ENCODE results near the gene COL19A1. TPM values are rescaled to one million over a fixed set of nuclear protein-coding genes. Genes with fewer than 3 reads are reported as not detected.

Gene COL19A1
- total RNA-seq, 1 experiment from 2014 or later: not detected

DNA sequence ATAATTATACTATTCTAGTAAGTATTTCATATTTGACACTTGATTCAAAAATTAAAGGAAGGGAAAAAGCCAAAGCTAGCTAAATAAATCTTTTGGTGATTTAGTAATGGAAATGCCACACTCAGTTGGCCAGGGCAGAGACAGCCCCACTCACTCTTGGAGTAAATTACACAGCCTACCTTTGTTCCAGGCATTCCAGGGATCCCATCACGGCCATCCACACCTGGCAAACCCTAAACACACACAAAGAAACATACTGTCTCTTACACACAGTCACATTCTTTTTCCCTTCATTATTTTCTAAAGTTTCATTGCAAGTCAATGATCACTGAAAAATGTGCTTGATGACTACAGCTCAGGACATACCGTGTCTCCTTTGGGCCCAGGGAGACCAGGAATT is 388.4 kb downstream of the COL19A1 start:
- no peaks in the 10 kb centered on the region for H3K9me3 ChIP-seq (ENCODE audit: control insufficient read depth, insufficient read depth, low read depth, low read length)
- H3K4me1 ChIP-seq (ENCODE audit: control insufficient read depth, insufficient read depth, low read length): no peaks in the 10 kb centered on the region
- TF ChIP-seq, protein P1, sequence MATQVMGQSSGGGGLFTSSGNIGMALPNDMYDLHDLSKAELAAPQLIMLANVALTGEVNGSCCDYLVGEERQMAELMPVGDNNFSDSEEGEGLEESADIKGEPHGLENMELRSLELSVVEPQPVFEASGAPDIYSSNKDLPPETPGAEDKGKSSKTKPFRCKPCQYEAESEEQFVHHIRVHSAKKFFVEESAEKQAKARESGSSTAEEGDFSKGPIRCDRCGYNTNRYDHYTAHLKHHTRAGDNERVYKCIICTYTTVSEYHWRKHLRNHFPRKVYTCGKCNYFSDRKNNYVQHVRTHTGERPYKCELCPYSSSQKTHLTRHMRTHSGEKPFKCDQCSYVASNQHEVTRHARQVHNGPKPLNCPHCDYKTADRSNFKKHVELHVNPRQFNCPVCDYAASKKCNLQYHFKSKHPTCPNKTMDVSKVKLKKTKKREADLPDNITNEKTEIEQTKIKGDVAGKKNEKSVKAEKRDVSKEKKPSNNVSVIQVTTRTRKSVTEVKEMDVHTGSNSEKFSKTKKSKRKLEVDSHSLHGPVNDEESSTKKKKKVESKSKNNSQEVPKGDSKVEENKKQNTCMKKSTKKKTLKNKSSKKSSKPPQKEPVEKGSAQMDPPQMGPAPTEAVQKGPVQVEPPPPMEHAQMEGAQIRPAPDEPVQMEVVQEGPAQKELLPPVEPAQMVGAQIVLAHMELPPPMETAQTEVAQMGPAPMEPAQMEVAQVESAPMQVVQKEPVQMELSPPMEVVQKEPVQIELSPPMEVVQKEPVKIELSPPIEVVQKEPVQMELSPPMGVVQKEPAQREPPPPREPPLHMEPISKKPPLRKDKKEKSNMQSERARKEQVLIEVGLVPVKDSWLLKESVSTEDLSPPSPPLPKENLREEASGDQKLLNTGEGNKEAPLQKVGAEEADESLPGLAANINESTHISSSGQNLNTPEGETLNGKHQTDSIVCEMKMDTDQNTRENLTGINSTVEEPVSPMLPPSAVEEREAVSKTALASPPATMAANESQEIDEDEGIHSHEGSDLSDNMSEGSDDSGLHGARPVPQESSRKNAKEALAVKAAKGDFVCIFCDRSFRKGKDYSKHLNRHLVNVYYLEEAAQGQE (IDR thresholded peaks at IDR 0.05; ENCODE audit: insufficient read depth in 1 of 2, low read depth in 2 of 2, low read length in 1 of 2): no peak
- TF ChIP-seq TCF7L2 (IDR thresholded peaks at IDR 0.05; ENCODE audit: low read depth, low read length): no peak
- no peak for TF ChIP-seq POLR2AphosphoS5 (IDR thresholded peaks at IDR 0.05; ENCODE audit: low read depth, low read length)
- TF ChIP-seq, protein P2, sequence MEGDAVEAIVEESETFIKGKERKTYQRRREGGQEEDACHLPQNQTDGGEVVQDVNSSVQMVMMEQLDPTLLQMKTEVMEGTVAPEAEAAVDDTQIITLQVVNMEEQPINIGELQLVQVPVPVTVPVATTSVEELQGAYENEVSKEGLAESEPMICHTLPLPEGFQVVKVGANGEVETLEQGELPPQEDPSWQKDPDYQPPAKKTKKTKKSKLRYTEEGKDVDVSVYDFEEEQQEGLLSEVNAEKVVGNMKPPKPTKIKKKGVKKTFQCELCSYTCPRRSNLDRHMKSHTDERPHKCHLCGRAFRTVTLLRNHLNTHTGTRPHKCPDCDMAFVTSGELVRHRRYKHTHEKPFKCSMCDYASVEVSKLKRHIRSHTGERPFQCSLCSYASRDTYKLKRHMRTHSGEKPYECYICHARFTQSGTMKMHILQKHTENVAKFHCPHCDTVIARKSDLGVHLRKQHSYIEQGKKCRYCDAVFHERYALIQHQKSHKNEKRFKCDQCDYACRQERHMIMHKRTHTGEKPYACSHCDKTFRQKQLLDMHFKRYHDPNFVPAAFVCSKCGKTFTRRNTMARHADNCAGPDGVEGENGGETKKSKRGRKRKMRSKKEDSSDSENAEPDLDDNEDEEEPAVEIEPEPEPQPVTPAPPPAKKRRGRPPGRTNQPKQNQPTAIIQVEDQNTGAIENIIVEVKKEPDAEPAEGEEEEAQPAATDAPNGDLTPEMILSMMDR (IDR thresholded peaks at IDR 0.05): no peak
- TF ChIP-seq SIN3A (IDR thresholded peaks at IDR 0.05; ENCODE audit: borderline replicate concordance, insufficient read depth, low read depth, low read length): no peak
- peaks cover 3% of the 10 kb centered on the region; the same call in 1 of the 2 replicates for H3K27me3 ChIP-seq (ENCODE audit: control insufficient read depth, insufficient read depth, low read length)
- ChIA-PET CTCF (no interaction called here), POLR2A (no interaction called here)
- no peak overlapping the region for H3K27ac ChIP-seq (ENCODE audit: low read length)
- intact Hi-C loops (cut with micrococcal nuclease; ENCODE audit: unreplicated experiment) (no loop called here), in situ Hi-C loops (cut with HindIII; ENCODE audit: low pct_unique_long_range_greater_than_20kb, low sequenced_read_pairs) (no loop called here)
- BruUV-seq (replicated peaks): no TSS peak
- ATAC-seq (no peak), DNase-seq (ENCODE audit: low read depth, low spot score) (no peak)
- H3K4me3 ChIP-seq (ENCODE audit: low read depth in 2 of 2, low read length in 2 of 2): no peak overlapping the region
- no peaks in the 10 kb centered on the region for H3K36me3 ChIP-seq (ENCODE audit: control insufficient read depth, insufficient read depth, low read length)

DNA sequence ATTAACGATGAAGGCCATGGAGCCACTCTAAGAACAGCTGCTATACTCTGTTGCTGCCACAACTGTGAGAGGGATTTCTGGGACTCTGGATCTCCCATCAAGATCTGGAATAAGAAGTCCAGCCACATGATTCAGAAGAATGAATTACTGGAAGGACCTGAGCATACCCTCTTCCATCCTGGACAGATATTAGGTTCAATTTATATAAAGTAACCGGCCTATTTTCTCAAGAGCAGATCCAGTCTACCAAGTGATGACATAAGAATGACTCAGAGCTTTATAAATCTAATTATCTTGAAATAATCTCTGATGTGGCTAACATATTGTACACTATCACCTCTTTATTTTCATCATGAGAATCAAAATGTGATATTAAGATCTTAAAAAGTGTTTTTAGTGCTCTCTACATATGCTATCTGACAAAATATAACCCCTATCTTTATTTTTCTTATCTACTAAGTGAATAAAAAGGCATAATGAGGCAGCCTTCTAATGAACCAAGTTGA is 391.5 kb downstream of the COL19A1 start:
- Histone ChIP-seq H3K4me1 (ENCODE audit: control insufficient read depth, insufficient read depth, low read length) (no peaks in the 10 kb centered on the region), H3K4me3 (ENCODE audit: low read depth in 2 of 2, low read length in 2 of 2) (no peak overlapping the region), H3K9me3 (ENCODE audit: control insufficient read depth, insufficient read depth, low read depth, low read length) (no peaks in the 10 kb centered on the region), H3K27me3 (ENCODE audit: control insufficient read depth, insufficient read depth, low read length) (peaks cover 2% of the 10 kb centered on the region; the same call in 1 of the 2 replicates), H3K27ac (ENCODE audit: low read length) (no peak overlapping the region), H3K36me3 (ENCODE audit: control insufficient read depth, insufficient read depth, low read length) (no peaks in the 10 kb centered on the region)
- in situ Hi-C loops (cut with HindIII; ENCODE audit: low pct_unique_long_range_greater_than_20kb, low sequenced_read_pairs): no loop called here
- BruUV-seq (replicated peaks): no TSS peak
- DNase-seq (ENCODE audit: low read depth, low spot score) (no peak), ATAC-seq (no peak)
- ChIA-PET POLR2A (no interaction called here), CTCF (no interaction called here)
- intact Hi-C loops (cut with micrococcal nuclease; ENCODE audit: unreplicated experiment): no loop called here
- TF ChIP-seq, protein P2 (IDR thresholded peaks at IDR 0.05): no peak
- TF ChIP-seq TCF7L2 (IDR thresholded peaks at IDR 0.05; ENCODE audit: low read depth, low read length): no peak
- TF ChIP-seq POLR2AphosphoS5 (IDR thresholded peaks at IDR 0.05; ENCODE audit: low read depth, low read length): no peak
- TF ChIP-seq SIN3A (IDR thresholded peaks at IDR 0.05; ENCODE audit: borderline replicate concordance, insufficient read depth, low read depth, low read length): no peak
- TF ChIP-seq, protein P1 (IDR thresholded peaks at IDR 0.05; ENCODE audit: insufficient read depth in 1 of 2, low read depth in 2 of 2, low read length in 1 of 2): no peak
